ENCODE measurements around the gene IFNLR1. TPM values are rescaled to one million over a fixed set of nuclear protein-coding genes. Genes with fewer than 3 reads are reported as not detected.

The IFNLR1 gene
- total and polyA plus RNA-seq, 2 of the 8 experiments (the other 6 are each of a cell fraction or from before 2014, with no cell fraction given) = 6.8 to 10.1 TPM

- TF ChIP-seq SP2 (IDR thresholded peaks at IDR 0.05; ENCODE audit: low read length) (no peak), JUND (IDR thresholded peaks at IDR 0.05; ENCODE audit: low read length) (no peak), EGR1 (IDR thresholded peaks at IDR 0.05; ENCODE audit: borderline replicate concordance, low read depth, low read length) (no peak), CREB1 (IDR thresholded peaks at IDR 0.05) (no peak), MAFK (IDR thresholded peaks at IDR 0.05; ENCODE audit: low read depth, low read length) (no peak)
Measured at GRCh38 chr1:24104854-24105253, 82.2 kb downstream of the IFNLR1 start (continued).

Other genes starting within 250 kb of the IFNLR1 start
- 139 and 147 TPM in 2 replicates for gene PNRC2, start 227.5 kb downstream of the IFNLR1 start, total RNA-seq (2021; fragmentation: NEBNext Ultra II Directional; extraction: Animal tissue kit (Norgen Biotek cat#: 25700))
- gene PNRC2, start 227.5 kb downstream of the IFNLR1 start, polyA plus RNA-seq (2011; rRNA removed) = 57.5 and 84.0 TPM in 2 replicates
- 194 TPM in 2 replicates for gene SRSF10, start 207.0 kb downstream of the IFNLR1 start, total RNA-seq (2021; fragmentation: NEBNext Ultra II Directional; extraction: Animal tissue kit (Norgen Biotek cat#: 25700))
- 155 and 164 TPM in 2 replicates for gene SRSF10, start 207.0 kb downstream of the IFNLR1 start, polyA plus RNA-seq (2011; rRNA removed)
- 0.09 and 0.36 TPM in 2 replicates for gene MYOM3, start 75.2 kb downstream of the IFNLR1 start, total RNA-seq (2021; fragmentation: NEBNext Ultra II Directional; extraction: Animal tissue kit (Norgen Biotek cat#: 25700))
- gene MYOM3, start 75.2 kb downstream of the IFNLR1 start, polyA plus RNA-seq (2011; rRNA removed) = 0.05 and 0.08 TPM in 2 replicates
- 0.17 and 0.21 TPM in 2 replicates for gene IL22RA1, start 44.1 kb downstream of the IFNLR1 start, total RNA-seq (2021; fragmentation: NEBNext Ultra II Directional; extraction: Animal tissue kit (Norgen Biotek cat#: 25700))
- gene IL22RA1, start 44.1 kb downstream of the IFNLR1 start, polyA plus RNA-seq (2011; rRNA removed) = 0.32 and 0.44 TPM in 2 replicates
- 1.1 and 1.8 TPM in 2 replicates for gene GRHL3, start 132.1 kb upstream of the IFNLR1 start, total RNA-seq (2021; fragmentation: NEBNext Ultra II Directional; extraction: Animal tissue kit (Norgen Biotek cat#: 25700))
- gene GRHL3, start 132.1 kb upstream of the IFNLR1 start, polyA plus RNA-seq (2011; rRNA removed) = 0.80 and 2.2 TPM in 2 replicates
- gene STPG1, start 226.5 kb upstream of the IFNLR1 start, total RNA-seq (2021; fragmentation: NEBNext Ultra II Directional; extraction: Animal tissue kit (Norgen Biotek cat#: 25700)) = 10.3 and 11.0 TPM in 2 replicates
- gene STPG1, start 226.5 kb upstream of the IFNLR1 start, polyA plus RNA-seq (2011; rRNA removed) = 10.8 and 11.2 TPM in 2 replicates
- gene NIPAL3, start 228.5 kb upstream of the IFNLR1 start, total RNA-seq (2021; fragmentation: NEBNext Ultra II Directional; extraction: Animal tissue kit (Norgen Biotek cat#: 25700)) = 11.0 and 12.6 TPM in 2 replicates
- 8.8 and 9.1 TPM in 2 replicates for gene NIPAL3, start 228.5 kb upstream of the IFNLR1 start, polyA plus RNA-seq (2011; rRNA removed)

All from H1 (cell line).